ENCODE data around the gene DUOXA2.
"Not testable (repeated sequence)": the region's sequence is repeated elsewhere in the genome, so short reads cannot be mapped to it uniquely, and the experiment has no call there.

DUOXA2 gene

DNA sequence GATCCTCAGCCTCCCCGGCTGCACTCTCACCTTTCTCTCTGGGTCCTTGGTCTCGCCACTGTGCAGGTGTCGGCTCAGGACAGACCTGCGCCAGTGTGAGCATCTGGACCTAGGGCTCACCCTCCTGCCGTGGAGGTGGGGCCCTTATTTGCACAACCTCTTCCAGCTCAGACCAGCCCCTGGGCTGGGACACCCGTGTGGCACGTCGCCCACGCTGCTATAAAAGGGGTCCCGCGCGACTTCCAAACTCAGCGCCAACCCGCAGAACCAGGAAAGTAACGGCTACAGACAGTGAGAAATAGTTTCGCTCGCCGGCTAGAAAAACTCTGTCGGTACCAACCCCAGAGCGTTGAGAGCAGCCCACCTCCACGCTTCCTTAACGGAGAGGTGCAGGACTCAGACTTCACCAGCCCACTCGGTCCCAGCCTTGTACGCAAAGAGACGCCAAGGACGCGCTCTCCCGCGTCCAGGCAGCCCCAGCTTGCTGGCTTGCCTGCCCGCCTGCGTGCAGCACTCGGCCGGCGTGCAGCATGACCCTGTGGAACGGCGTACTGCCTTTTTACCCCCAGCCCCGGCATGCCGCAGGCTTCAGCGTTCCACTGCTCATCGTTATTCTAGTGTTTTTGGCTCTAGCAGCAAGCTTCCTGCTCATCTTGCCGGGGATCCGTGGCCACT, at the start of gene DUOXA2, which contains the start of gene DUOX2:
Gene DUOXA2, plus strand, starts transcription at position 251 of the 675 bp plus-strand sequence. Its CDS starts 280 bp downstream, at position 531.
Gene DUOX2, minus strand, starts transcription at position 97 of the 675 bp plus-strand sequence. CDS start 761 bp downstream, outside the sequence.
- H3K36me3 ChIP-seq (ENCODE audit: control insufficient read depth, insufficient read depth, low read length): no peaks in the 10 kb centered on the region
- DNase-seq (ENCODE audit: low read depth, low spot score): no peak

GRCh38 chr15:45064386-45064785, 49.7 kb upstream of the DUOXA2 start:
- H3K4me3 ChIP-seq (ENCODE audit: low read length): no peak overlapping the region
- no peaks in the 10 kb centered on the region for H3K36me3 ChIP-seq (ENCODE audit: control insufficient read depth, insufficient read depth, low read length)
- no peaks in the 10 kb centered on the region for H3K27me3 ChIP-seq (ENCODE audit: control insufficient read depth, insufficient read depth, low read length)
- no peak for DNase-seq (ENCODE audit: low read depth, low spot score)
- no peaks in the 10 kb centered on the region for H3K4me1 ChIP-seq (ENCODE audit: control insufficient read depth, insufficient read depth, low read length)
- no CpG with 5 or more reads among the region's 4 CpGs for WGBS (ENCODE audit: insufficient coverage, insufficient read length)
- no peaks in the 10 kb centered on the region for H3K9me3 ChIP-seq (ENCODE audit: control insufficient read depth, insufficient read depth, low read length)
- no peak overlapping the region for H3K27ac ChIP-seq (ENCODE audit: low read length)

More for the DNA sequence above, at the start of gene DUOXA2, which contains the start of gene DUOX2:
- Histone ChIP-seq H3K27me3 (ENCODE audit: control insufficient read depth, insufficient read depth, low read length) (peaks cover 81% of the 10 kb centered on the region), H3K27ac (ENCODE audit: low read length) (no peak within 1 kb of the TSS), H3K9me3 (ENCODE audit: control insufficient read depth, insufficient read depth, low read length) (no peaks in the 10 kb centered on the region), H3K4me1 (ENCODE audit: control insufficient read depth, insufficient read depth, low read length) (peaks cover 6% of the 10 kb centered on the region), H3K4me3 (ENCODE audit: low read length) (no peak within 1 kb of the TSS; the same call in 1 of the 2 replicates)
- no CpG with 5 or more reads among the region's 42 CpGs for WGBS (ENCODE audit: insufficient coverage, insufficient read length)

- no CpG with 5 or more reads among the region's 6 CpGs for WGBS (ENCODE audit: insufficient coverage, insufficient read length)
- DNase-seq (ENCODE audit: low read depth, low spot score); H3K27ac ChIP-seq (ENCODE audit: low read length); H3K27me3 ChIP-seq (ENCODE audit: control insufficient read depth, insufficient read depth, low read length); H3K36me3 ChIP-seq (ENCODE audit: control insufficient read depth, insufficient read depth, low read length); H3K4me3 ChIP-seq (ENCODE audit: low read length); H3K4me1 ChIP-seq (ENCODE audit: control insufficient read depth, insufficient read depth, low read length); H3K9me3 ChIP-seq (ENCODE audit: control insufficient read depth, insufficient read depth, low read length): not testable (repeated sequence)
Observed at GRCh38 chr15:45069942-45070360, 44.2 kb upstream of the DUOXA2 start.

DNA sequence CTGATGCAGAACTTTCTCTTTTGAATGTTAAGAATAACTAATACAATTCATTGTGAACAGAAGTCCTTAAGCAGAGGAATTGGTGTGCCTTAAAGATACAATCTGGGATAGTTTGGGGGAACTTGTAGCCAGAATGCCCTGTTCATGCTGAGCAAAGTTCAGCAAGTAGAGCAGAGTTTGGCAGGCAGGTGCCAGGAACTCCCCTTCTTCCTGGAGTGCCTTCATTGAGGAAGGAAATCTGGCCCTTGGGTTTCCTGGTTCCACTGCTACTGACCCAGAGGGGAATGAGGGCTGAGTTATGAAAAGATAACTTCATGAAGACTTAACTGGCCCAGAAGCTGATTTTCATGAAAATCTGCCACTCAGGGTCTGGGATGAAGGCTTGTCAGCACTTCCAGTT, 40.5 kb upstream of the DUOXA2 start:
- not testable (repeated sequence) for H3K36me3 ChIP-seq (ENCODE audit: control insufficient read depth, insufficient read depth, low read length); DNase-seq (ENCODE audit: low read depth, low spot score); H3K4me1 ChIP-seq (ENCODE audit: control insufficient read depth, insufficient read depth, low read length); H3K27ac ChIP-seq (ENCODE audit: low read length); H3K9me3 ChIP-seq (ENCODE audit: control insufficient read depth, insufficient read depth, low read length); H3K27me3 ChIP-seq (ENCODE audit: control insufficient read depth, insufficient read depth, low read length); H3K4me3 ChIP-seq (ENCODE audit: low read length)

DNA sequence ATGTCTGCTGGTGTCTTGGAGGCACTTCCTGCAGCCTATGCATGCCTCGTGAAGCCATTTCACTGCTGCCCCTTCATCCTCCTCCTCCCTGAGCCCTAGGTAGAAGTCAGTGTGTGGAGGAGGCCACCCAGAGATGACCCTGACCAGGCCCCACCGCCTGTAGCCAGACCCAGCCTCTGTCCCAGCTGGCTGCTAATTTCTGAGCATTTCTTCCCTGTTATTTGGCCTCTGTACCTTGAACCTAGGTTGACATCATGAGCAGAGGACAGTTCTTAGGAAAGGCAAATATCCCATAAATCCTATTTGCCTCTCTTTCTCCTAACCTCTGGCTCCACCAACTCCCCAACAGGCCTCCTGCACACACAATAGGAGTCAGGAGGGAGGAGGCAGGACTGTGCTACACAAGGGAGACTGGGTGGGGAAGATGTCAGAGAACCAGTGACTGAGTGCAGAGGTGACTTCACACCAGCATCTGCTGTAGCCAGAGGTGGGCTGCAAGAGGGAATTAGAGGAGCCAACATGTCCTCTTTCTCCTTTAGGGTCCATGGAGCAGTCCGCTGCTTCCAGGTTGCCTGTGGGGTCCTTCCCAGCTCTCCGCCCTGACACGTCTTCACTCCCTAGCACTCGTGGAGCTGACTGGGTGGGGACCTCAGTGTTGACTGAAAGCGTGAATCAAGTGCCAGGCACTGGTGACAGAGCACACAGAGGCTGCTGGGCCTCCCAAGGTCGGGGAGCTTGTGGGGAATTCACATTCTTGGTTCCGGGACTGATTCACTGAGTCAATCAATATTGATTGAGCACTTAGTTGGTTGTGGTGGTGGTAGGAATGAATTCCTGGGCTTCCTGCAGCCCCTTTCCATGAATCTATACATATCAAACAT, 38.4 kb upstream of the DUOXA2 start:
- not testable (repeated sequence) for H3K4me3 ChIP-seq (ENCODE audit: low read length); H3K36me3 ChIP-seq (ENCODE audit: control insufficient read depth, insufficient read depth, low read length); H3K27me3 ChIP-seq (ENCODE audit: control insufficient read depth, insufficient read depth, low read length); DNase-seq (ENCODE audit: low read depth, low spot score); H3K9me3 ChIP-seq (ENCODE audit: control insufficient read depth, insufficient read depth, low read length); H3K27ac ChIP-seq (ENCODE audit: low read length); H3K4me1 ChIP-seq (ENCODE audit: control insufficient read depth, insufficient read depth, low read length)
- WGBS (ENCODE audit: insufficient coverage, insufficient read length): no CpG with 5 or more reads among the region's 9 CpGs

GRCh38 chr15:45077391-45077790, 36.7 kb upstream of the DUOXA2 start:
- WGBS (ENCODE audit: insufficient coverage, insufficient read length): no CpG with 5 or more reads among the region's 2 CpGs
- not testable (repeated sequence) for H3K27me3 ChIP-seq (ENCODE audit: control insufficient read depth, insufficient read depth, low read length)

DNA sequence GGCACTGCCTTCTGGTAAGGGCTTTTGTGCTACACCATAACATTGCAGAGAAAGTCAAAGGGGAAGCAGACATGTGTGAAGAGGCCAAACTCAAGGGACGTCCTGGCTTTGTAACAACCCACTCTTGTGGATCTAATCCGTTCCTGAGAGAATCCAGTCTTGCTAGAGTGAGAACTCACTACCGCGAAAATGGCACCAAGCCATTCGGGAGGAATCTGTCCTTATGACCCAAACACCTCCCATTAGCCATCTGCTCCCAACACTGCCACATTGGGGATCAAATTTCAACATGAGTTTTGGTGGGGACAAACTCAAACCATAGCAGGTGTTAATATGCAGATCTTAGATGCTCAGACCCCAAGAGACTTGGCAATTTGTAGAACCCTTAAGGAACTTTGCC, 34.9 kb upstream of the DUOXA2 start:
- H3K27ac ChIP-seq (ENCODE audit: low read length); H3K4me1 ChIP-seq (ENCODE audit: control insufficient read depth, insufficient read depth, low read length); H3K9me3 ChIP-seq (ENCODE audit: control insufficient read depth, insufficient read depth, low read length); H3K4me3 ChIP-seq (ENCODE audit: low read length); H3K27me3 ChIP-seq (ENCODE audit: control insufficient read depth, insufficient read depth, low read length); H3K36me3 ChIP-seq (ENCODE audit: control insufficient read depth, insufficient read depth, low read length); DNase-seq (ENCODE audit: low read depth, low spot score): not testable (repeated sequence)
- no CpG with 5 or more reads among the region's 5 CpGs for WGBS (ENCODE audit: insufficient coverage, insufficient read length)

More at GRCh38 chr15:45077391-45077790, 36.7 kb upstream of the DUOXA2 start:
- not testable (repeated sequence) for H3K36me3 ChIP-seq (ENCODE audit: control insufficient read depth, insufficient read depth, low read length); DNase-seq (ENCODE audit: low read depth, low spot score); H3K4me3 ChIP-seq (ENCODE audit: low read length); H3K9me3 ChIP-seq (ENCODE audit: control insufficient read depth, insufficient read depth, low read length); H3K27ac ChIP-seq (ENCODE audit: low read length); H3K4me1 ChIP-seq (ENCODE audit: control insufficient read depth, insufficient read depth, low read length)

GRCh38 chr15:45079628-45080246, 34.4 kb upstream of the DUOXA2 start:
- not testable (repeated sequence) for H3K27ac ChIP-seq (ENCODE audit: low read length); H3K4me1 ChIP-seq (ENCODE audit: control insufficient read depth, insufficient read depth, low read length); H3K36me3 ChIP-seq (ENCODE audit: control insufficient read depth, insufficient read depth, low read length); H3K4me3 ChIP-seq (ENCODE audit: low read length); H3K9me3 ChIP-seq (ENCODE audit: control insufficient read depth, insufficient read depth, low read length); H3K27me3 ChIP-seq (ENCODE audit: control insufficient read depth, insufficient read depth, low read length); DNase-seq (ENCODE audit: low read depth, low spot score)
- whole genome bisulfite sequencing (ENCODE audit: insufficient coverage, insufficient read length): no CpG with 5 or more reads among the region's 5 CpGs

GRCh38 chr15:45080593-45080992, 33.5 kb upstream of the DUOXA2 start:
- H3K9me3 ChIP-seq (ENCODE audit: control insufficient read depth, insufficient read depth, low read length); H3K27me3 ChIP-seq (ENCODE audit: control insufficient read depth, insufficient read depth, low read length); H3K27ac ChIP-seq (ENCODE audit: low read length); H3K4me1 ChIP-seq (ENCODE audit: control insufficient read depth, insufficient read depth, low read length); DNase-seq (ENCODE audit: low read depth, low spot score); H3K4me3 ChIP-seq (ENCODE audit: low read length); H3K36me3 ChIP-seq (ENCODE audit: control insufficient read depth, insufficient read depth, low read length): not testable (repeated sequence)
- WGBS (ENCODE audit: insufficient coverage, insufficient read length): no CpG with 5 or more reads among the region's 3 CpGs

DNA sequence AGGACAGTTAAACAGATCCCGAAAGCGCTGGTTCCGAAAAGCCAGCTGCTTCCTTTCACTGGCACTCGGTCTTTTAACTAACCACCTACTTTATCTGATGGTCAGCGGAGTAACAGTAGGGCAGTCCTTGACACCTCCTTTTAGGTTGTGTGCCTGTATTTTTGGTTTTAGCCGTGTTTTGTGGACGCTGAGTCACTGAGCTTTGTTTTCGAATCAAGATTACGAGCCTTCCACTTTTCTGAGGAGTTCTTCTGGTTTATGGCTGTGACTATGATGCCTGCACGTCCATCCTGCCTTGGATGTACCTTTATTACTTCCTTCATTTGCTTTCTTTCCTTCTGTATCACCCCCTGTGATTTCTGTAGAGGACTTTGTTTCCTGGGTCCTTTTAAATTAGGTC, 31.7 kb upstream of the DUOXA2 start:
- no CpG with 5 or more reads among the region's 10 CpGs for WGBS (ENCODE audit: insufficient coverage, insufficient read length)
- H3K27ac ChIP-seq (ENCODE audit: low read length): not testable (repeated sequence)

More for the DNA sequence above, 31.7 kb upstream of the DUOXA2 start:
- H3K4me3 ChIP-seq (ENCODE audit: low read length); DNase-seq (ENCODE audit: low read depth, low spot score); H3K9me3 ChIP-seq (ENCODE audit: control insufficient read depth, insufficient read depth, low read length); H3K36me3 ChIP-seq (ENCODE audit: control insufficient read depth, insufficient read depth, low read length); H3K4me1 ChIP-seq (ENCODE audit: control insufficient read depth, insufficient read depth, low read length); H3K27me3 ChIP-seq (ENCODE audit: control insufficient read depth, insufficient read depth, low read length): not testable (repeated sequence)
